GM19397 (cell line): Measurements from ENCODE around the gene JRKL.

Source experiments
- ATAC-seq: cut with Tn5 transposase; IDR thresholded peaks from one replicate; pipeline ENCODE4 v1.9.1; 2021; ENCODE audit warnings: mild to moderate bottlenecking, moderate library complexity; ENCODE audit not compliant: unreplicated experiment

Gene JRKL

DNA sequence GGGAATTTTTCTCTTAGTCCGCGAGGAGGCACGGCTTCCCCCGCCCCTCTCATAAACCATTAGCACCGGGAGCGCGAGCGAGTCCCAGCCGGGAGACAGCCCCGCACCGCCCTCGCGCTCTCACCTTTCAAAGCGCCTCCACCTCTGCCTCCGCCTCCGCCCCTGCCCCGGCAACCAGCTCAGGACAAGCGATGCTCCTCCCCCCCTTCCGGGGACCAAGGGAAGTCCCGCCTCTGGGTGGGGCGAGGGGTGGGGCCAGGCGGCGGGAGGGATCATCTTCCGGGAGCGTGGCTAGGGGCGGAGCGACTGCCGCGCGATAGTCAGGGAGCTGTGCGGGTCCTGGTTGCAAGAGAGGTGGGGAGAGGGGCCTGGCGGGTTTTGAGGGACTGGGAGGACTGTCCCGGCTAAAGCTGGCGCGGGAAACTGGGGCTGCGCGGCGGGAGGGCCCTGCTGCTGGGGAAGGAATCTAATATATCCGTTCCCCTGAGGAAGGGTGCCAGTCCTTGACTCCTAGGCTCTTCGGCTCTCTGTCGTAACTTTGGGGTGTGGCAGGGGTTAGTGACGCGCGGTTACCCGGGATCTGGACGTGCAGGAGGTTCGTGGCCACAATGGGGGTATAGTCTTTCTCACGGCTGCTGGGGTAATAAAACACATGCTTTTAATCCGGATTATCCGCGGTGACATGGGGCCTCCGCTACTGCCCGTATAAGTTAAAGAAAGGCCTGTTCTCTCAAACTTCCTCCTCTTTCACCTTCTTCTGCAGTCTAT lies at the start of gene JRKL, which contains the start of gene CCDC82:
Gene JRKL, plus strand, starts transcription at position 294 of the 768 bp plus-strand sequence. CDS start 637 bp downstream, outside the sequence.
Gene CCDC82, minus strand, starts transcription at position 193 of the 768 bp plus-strand sequence. CDS start 5,165 bp downstream, outside the sequence.
- ATAC-seq = peak; percentile 96

DNA sequence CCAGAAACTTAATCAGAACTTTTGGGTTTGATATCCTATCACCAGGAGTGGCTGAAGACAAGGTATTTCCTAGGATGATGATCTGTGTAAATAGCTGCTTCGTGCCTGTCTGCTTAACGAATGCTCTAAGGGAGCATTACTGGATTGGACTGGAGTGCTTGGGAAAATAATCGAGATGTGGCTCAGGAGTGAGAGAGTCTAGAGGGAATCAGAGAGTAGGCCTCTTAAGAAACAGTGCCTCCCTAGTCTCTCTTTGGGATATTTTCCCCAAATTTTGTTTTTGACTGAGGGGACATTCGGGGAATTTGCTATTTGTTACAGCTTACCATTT lies 49.3 kb upstream of the JRKL start:
- ATAC-seq = no peak

DNA sequence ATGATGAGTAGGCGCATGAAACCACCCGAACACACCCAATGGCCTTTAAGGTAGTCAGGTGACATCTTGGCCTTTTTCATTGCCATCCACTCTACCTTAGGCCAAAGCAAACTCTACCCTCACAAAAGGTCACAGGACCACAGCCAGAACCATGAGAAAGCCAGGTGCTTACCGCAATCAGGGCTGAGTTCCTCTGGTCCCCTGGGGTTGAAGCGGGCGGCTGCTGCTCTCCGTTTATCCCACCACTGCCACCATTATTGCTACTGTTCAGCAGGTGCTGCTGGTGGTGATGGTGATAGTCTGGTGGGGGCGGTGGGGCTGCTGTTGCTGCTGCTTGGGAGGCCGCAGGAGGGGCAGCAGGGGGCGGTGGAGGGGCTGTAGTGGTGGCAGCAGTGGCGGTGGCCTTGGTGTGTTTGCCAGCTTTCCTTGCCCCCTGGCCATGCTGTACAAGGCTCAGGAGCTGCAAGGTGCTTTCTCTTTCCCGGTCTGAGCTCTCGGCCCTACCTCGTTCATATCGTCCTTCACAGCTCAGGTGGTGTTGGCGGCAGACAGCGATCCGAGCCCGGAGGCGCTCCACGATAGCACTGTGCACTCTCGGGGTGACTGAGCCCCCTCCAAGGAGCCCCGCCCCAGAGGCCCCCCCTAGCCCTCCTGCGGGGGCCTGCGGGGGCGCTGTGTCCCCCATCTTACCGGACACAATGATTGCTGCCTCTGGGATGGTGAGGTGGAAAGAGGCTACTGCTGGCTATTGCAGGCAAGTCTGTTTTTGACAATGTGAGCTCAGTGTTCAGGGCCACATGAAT lies 48.4 kb upstream of the JRKL start:
- ATAC-seq = peak; percentile 31

DNA sequence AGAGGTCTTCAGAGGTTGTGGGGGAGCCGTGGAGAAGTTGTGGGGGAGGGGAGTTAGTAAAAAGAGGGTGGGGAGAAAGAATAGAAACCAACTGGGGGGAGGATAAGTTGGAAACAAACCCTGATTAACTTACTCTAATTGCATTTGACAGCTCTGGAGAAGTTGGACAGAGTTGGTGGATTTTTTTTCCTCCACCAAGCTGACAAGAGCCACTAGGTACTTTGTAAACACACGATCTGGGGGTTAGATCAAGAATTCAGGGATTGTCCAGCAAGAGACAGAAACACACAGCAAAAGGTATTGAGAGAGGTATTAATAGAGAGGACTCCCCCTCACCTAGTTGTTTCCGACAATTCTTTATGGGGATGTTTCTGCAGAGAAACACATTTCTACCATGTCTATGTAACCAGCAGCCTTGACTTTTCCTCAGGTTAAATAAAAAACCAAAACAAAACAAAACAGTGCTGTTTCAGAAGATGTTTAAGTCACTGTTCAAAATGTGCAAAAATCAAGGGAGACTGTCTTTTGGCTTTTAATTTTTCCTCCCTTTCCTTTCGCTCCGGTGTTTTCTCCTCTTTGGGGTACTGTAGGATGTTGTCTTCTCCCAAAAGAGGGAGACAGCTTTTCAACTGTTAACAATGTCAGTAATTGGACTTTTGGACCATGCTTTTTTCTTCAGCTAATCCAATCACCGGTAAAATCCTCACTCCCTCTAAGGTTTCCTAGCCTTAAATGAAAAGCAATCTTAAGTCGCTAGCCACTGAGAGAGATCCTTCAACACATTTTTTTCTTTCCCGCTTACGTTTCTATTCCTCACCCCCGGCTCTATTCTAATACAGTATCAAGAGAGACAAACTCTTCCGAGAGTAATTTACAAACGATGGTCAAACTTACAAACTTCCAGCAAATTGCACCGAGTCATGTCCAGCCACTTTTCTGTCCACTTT lies 47.5 kb upstream of the JRKL start:
- ATAC-seq = no peak

DNA sequence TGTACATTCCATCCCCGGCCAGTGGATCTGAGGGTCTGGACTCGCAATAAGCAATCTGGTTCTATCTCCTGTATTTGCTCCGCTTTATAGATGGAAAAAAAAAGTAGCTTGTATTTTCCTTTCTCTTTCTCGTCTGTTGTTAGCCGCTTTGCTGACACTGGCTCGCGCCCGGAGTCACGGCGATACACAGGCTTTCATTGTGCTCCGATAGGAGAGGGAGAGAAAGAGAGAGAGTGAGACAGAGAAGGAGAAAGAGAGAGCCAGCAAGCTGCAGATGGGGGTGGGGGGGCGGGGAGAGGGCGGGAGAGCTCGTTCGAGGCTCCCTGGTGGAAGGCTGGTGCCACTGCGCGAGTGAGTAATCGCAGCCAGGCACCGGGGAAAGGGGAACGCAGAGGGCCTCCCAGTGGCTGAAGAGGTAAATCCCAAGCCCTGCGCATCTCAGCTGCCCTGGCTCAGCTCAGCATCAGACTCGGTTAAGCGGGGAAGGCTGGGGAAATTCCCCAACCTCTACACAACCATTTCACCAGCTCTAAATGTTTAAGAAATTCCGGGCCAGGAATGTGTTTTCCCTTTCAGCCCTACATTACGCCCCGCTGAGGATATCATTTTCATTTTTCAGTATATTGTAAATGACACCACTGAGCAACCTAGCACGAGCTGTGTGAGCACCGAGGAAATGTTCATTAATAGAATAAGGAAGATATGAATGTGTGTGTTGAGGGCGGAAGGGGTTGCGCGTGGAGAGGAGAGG lies 46.7 kb upstream of the JRKL start, which contains the start of gene MAML2:
Gene MAML2, minus strand, starts transcription at position 235 of the 751 bp plus-strand sequence. CDS start 1,300 bp downstream, outside the sequence.
- peak; percentile 70 for ATAC-seq

DNA sequence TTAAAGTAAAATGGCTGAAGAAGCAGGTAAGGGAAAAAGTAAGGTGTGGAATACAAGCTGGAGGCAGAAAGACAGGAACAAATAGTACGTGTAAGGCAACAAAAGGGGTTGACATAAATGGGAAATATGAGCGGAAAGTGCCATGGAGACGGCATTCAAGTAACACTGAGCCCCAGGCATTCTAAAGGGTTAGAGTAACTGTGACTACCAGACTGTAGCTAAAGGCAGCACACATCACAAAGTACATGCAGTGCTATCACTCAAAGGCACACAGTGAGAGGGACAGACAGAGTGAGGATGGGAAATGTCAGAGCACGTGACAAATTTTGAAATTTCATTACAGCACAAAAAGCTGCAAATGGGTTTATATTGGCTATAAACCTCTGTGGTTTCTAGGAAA lies 33.0 kb upstream of the JRKL start:
- no peak for ATAC-seq

DNA sequence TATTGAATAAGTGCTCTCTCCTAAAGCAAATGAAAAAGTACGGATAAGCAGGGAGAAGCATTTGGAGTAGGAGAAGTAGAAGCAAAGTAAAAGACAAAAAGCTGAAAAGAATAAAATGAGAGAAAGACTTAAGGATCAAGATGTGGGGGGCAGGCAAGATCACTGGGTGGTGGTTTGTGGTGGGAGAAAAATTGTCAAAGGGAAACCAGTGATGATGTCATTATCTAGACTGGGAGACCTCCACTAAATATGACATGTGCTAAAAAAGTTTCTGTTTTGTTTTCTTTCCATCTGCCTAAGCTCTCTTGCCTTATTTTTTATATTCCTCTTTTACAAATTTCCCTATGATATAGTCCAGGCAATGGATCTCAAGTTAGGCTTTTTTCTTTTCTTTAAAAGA lies 32.0 kb upstream of the JRKL start:
- ATAC-seq = no peak

DNA sequence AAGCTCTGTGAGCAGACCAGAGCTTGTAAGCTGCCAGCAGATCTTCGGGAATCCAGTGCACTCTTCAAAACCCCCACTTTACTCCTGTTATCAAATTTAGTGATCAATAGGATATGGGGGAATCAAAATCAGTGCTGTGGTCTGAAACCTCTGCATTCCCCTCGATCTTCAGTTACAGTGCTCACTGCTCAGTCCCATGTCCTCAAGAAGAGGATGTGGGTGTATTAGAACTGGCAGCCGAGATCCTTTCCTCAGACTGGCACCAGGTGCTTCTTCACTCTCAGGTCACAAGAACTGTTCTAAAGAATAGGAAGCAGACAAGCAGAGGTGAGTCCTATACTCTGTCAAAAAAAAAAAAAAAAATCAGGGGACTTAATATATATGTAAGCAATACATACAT lies 31.5 kb upstream of the JRKL start:
- no peak for ATAC-seq

DNA sequence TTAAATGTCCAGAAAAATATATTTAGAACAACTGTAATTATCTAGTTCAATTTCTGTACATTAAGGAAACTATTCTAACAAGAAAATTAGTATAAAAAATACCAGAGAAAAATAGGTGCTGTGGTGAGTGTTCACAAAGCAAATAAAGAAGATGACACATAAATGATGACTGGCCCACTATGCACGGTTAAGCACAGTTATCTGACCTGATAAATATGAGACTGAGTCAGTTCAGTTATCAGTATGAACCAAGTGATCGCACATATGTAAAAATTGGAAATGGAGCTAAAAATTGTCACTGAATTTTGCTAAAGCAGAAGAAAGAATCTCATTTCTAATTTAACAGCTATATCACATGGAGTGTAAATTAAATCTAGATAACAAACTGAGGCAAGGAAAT lies 28.0 kb upstream of the JRKL start:
- no peak for ATAC-seq

DNA sequence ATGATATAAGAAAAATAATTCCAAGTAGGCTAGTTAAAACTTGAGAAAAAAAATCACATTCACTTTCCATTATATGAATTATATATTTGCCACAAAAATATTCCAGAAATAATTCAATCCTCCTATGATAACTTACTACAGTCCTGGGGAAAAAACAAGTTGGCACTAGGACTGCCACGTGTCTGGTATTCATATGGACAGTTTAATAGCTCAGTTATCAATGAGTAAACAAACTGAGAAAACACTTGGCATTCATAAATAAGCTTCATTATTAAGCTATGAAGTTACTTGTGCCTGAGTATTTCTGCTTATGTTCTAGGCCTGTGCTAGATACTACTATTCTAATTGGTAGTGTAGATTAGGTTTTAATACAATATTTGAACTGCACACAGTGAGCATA lies 24.3 kb upstream of the JRKL start:
- no peak for ATAC-seq

DNA sequence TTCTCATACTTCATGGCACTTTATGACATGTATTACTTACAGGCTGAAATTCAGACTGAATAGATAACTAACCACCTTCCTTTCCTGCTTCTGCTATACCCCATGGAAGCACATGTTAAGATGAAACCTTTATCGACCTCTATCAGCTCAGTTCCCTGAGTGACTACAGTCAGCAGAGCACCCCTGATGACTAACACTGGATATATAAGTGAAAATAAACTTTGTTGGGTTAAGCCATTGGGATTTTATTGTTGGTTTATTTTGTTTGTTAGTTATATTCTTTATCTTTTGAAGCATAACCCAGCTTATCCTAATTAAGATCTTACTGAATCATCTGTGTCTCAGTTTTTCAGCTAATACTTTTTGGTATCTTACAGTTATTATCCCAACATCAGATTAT lies 23.8 kb upstream of the JRKL start:
- ATAC-seq = no peak

DNA sequence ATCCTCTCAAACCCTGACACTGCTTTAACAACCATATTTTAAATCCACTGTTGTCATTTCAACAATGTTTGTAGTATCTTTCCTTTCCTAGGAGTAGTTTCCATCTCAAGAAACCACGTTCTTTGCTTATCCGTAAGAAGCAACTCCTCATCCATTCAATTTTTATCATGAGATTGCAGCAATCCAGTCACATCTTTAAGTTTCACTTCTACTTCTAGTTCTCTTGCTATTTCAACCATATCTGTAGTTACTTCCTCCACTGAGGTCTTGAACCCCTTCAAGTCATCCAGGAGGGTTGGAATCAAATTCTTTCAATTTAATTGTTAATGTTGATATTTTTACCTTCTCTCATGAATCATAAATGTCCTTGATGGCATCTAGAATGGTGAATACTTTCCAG lies 22.5 kb upstream of the JRKL start:
- no peak for ATAC-seq

DNA sequence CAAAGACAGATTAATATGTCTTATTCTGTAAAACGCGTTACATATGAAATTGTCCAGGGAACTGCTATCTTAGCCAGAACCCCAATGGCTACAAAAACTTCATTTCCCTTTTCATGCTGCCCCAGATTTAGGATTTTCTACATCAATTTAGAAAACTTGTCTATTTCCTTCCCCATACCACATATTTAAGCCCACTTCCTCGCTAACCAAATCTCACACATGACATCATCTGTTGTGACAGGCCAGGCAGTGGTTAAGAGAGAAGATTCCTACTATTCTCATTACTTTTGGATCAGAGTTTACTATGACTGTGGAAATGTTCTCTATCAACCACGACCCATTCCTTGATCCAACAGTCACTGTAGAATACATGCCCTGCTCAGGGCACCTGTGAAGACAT lies 16.0 kb upstream of the JRKL start:
- ATAC-seq = no peak

DNA sequence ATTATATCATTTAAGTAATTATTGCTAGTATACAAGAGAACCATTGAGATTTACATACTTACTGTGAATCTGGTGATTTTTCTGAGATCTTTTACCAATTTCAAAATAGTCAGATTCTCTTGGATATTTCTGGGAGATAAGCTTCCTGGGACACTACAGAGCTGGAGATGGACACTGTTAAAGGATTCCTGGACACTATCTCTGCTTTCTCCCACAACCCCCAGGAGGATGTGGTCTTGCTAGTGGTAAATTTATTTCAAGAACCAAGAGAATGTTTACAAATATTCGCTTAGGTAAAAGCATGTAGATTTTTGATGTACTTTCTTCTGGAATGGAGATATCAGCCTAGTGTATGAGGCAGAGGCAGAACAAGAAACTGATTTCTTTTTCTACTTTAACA lies 13.0 kb upstream of the JRKL start:
- ATAC-seq = no peak

DNA sequence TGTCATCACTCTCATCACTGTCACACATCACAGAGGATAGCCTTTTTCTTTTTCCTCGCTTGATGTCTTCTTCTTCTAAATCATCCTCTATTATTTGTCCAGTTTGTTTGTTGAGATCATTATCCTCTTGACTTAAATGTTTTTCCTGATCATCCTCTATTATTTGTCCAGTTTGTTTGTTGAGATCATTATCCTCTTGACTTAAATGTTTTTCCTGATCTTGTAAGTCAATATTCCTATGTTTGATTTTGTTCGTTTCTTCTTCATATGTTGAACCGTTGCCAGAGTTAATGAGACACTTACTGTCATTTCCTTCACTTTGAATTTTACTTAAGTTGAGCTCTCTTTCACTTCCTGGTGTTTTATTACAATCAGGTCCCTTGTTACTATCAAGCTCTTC lies 5.7 kb upstream of the JRKL start:
- ATAC-seq = no peak

DNA sequence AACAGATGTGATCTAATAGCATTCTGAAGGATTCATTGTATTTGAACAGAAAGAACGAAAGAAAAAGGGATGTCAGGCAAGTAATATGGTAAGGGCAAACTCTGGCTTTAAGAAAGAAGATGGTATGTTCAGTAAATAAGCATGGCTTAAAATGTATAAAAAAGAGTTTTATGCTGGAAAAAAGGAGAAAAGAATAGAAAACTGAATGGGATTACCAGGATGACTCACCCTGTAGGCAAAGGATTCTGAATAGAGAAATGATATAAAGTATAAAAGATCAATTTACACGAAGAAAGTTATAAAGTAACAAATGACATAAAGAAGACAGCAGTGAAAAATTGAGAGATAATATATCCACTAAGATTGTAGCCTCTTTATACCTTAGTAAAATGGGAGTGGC lies 4.6 kb upstream of the JRKL start:
- no peak for ATAC-seq

DNA sequence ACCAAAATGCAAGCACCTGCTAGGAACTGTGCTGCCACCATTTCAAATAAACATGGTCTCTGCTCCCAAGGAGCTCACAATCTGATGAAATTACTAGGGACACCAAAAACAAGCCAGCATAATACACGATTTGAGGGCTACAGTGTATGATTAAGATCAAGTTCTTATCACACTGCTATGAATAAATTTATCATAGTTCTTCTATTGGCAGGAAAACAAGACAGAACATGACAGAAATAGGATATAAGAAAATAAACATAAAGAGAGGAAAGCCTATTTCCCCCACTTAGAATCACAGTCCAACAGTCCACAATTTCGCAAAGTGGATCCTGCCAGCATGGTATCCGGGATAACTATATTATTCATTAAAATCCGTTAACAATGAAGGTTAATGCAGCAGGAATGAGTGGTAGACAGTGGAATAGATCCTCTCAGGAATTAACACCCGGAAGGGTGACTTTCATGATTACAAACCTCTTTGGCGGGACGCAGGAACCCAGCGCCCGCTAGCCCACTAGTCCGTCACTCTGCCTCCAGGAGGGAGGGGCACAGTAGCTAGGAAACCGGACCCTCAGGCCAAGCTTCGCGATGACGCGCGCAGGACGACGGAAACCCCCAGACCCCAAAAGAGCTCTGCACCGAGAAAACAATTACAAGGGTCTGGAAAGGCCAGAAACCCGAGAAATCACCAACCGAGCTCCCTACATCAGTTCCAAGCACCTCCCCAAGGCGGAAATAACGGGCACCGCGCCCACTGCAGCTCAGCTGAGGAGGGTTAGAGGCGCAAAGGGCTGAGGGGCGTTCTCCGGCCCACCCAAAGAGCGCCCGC lies 708 bp upstream of the JRKL start:
- ATAC-seq = peak; percentile 61

DNA sequence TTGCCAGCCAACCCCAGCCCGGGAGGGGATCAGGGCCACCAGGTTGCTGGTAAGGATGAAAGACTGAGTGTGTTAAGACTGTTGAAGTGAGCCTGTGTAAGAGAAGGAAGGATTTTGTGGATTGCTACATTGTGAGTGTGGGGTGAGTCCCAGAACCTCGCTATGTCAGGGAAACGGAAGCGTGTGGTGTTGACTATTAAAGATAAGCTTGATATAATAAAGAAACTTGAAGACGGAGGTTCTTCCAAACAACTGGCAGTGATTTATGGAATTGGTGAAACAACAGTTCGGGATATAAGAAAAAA lies 627 bp downstream of the JRKL start:
- no peak for ATAC-seq

DNA sequence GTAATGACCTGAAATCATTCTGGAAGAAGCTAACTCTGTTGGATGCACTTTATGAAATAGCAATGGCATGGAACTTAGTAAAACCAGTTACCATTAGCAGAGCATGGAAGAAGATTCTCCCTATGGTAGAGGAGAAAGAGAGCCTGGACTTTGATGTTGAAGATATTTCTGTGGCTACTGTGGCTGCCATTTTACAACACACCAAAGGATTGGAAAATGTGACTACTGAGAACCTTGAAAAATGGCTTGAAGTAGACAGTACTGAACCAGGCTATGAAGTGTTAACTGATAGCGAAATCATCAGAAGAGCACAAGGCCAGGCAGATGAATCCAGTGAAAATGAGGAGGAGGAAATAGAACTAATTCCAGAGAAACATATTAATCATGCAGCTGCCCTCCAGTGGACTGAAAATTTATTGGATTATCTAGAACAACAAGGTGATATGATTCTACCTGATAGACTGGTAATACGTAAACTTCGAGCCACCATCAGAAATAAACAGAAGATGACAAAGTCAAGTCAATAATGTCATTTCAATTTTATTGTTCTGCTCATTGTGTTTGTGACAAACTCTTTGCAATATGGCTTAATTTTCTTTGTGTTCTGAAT lies 2.0 kb downstream of the JRKL start:
- no peak for ATAC-seq
